H1 (cell line): ENCODE measurements around the gene NHLH1. TPM values are rescaled to one million over a fixed set of nuclear protein-coding genes. Genes with fewer than 3 reads are reported as not detected.

Experiments
- CTCF ChIA-PET: fragments of 300-600 bp; sonication (Branson Sonifier 250); formaldehyde crosslinking; loops from one replicate; lab custom pipeline; 2021; ENCODE audit not compliant: partially characterized antibody; lab: Charles Lee
- POLR2A ChIA-PET: fragments of 300-600 bp; sonication (Branson Sonifier 250); formaldehyde crosslinking; loops from one replicate; lab custom pipeline; 2021; ENCODE audit warnings: inconsistent platforms; ENCODE audit not compliant: partially characterized antibody; lab: Charles Lee
- DNase-seq, 2 experiments: peaks; one replicate each; pipeline versions ENCODE4 v3.0.0 to v3.0.0-alpha.2; 2010 to 2022; ENCODE audit warnings: low spot score in 2 of 2, low read depth in 1 of 2, mixed read lengths in 1 of 2
- FAIRE-seq: peaks from 2 replicates; lab custom pipeline; 2011; peaks lifted over from hg19 to GRCh38; lab: Jason Lieb, UNC
- H2AFZ ChIP-seq: 2 replicates; pipeline ENCODE4 v1.8.1; 2012; ENCODE audit warnings: low read length, inconsistent platforms
- H2AK5ac ChIP-seq: 2 replicates; pipeline ENCODE4 v1.6.1; 2013; ENCODE audit warnings: low read depth, low read length
- H2BK120ac ChIP-seq: replicated peaks from 2 replicates; pipeline ENCODE3; 2013; ENCODE audit warnings: low read depth, low read length, inconsistent platforms
- H2BK12ac ChIP-seq: 2 replicates; pipeline ENCODE4 v1.6.1; 2013; ENCODE audit warnings: low read depth, low read length
- H2BK15ac ChIP-seq: 2 replicates; pipeline ENCODE4 v1.6.1; 2013; ENCODE audit warnings: low read length
- H2BK20ac ChIP-seq: 2 replicates; pipeline ENCODE4 v1.6.1; 2013; ENCODE audit warnings: low read length
- H2BK5ac ChIP-seq: 2 replicates; pipeline ENCODE4 v1.6.1; 2013; ENCODE audit warnings: low read depth, low read length
- H3K14ac ChIP-seq: 2 replicates; pipeline ENCODE4 v1.6.1; 2013; ENCODE audit warnings: inconsistent platforms; ENCODE audit not compliant: insufficient read length
- H3K18ac ChIP-seq: 2 replicates; pipeline ENCODE4 v1.6.1; 2013; ENCODE audit warnings: low read length; ENCODE audit errors: extremely low read depth
- H3K23ac ChIP-seq: 2 replicates; pipeline ENCODE4 v1.6.1; 2013; ENCODE audit warnings: inconsistent platforms; ENCODE audit not compliant: insufficient read length
- H3K23me2 ChIP-seq: 2 replicates; pipeline ENCODE4 v1.6.1; 2013; ENCODE audit warnings: low read depth, low read length
- H3K27ac ChIP-seq: 2 replicates; pipeline ENCODE4 v1.6.1; 2011; ENCODE audit warnings: low read depth, low read length, inconsistent platforms
- H3K27me3 ChIP-seq, 4 experiments: replicated peaks in 1 of 4; 1 replicate in 1 of 4; 2 replicates in 3 of 4; pipeline versions ENCODE4 v1.6.1 to v1.8.1; 2011 to 2013; ENCODE audit warnings: low read length in 3 of 4, mild to moderate bottlenecking in 3 of 4, inconsistent platforms in 2 of 4, mixed read lengths in 2 of 4, moderate library complexity in 1 of 4; ENCODE audit not compliant: control insufficient read depth in 3 of 4, insufficient read depth in 3 of 4; ENCODE audit errors: extremely low read depth in 1 of 4
- H3K36me3 ChIP-seq, 4 experiments: 2 replicates each; pipeline versions ENCODE4 v1.6.1 to v1.8.1; 2011 to 2013; ENCODE audit warnings: mild to moderate bottlenecking in 4 of 4, low read length in 3 of 4, moderate library complexity in 2 of 4, control low read depth in 1 of 4, inconsistent platforms in 1 of 4; ENCODE audit not compliant: insufficient read depth in 4 of 4, control insufficient read depth in 2 of 4
- H3K4ac ChIP-seq: replicated peaks from 2 replicates; pipeline ENCODE3; 2013; ENCODE audit warnings: low read length, low read depth, mixed read lengths, inconsistent platforms; ENCODE audit not compliant: insufficient read length
- H3K4me1 ChIP-seq, 4 experiments: replicated peaks in 1 of 4; 1 replicate in 1 of 4; 2 replicates in 3 of 4; pipeline versions ENCODE4 v1.6.1 to v1.8.1; 2011 to 2013; ENCODE audit warnings: low read length in 3 of 4, inconsistent platforms in 2 of 4, mixed read lengths in 1 of 4; ENCODE audit not compliant: insufficient read depth in 4 of 4, control insufficient read depth in 3 of 4
- H3K4me2 ChIP-seq, 2 experiments: 2 replicates each; pipeline versions ENCODE4 v1.6.1 to v1.8.1; 2011 to 2013; ENCODE audit warnings: low read depth in 2 of 2, low read length in 2 of 2, control low read depth in 1 of 2, inconsistent platforms in 1 of 2, mild to moderate bottlenecking in 1 of 2; ENCODE audit not compliant: insufficient read depth in 1 of 2
- H3K4me3 ChIP-seq, 4 experiments: fragments of 200-600, 300-600 bp in 1 of 4; sonication (generic), shearing (Covaris generic), sonication (Bioruptor Twin) in 1 of 4; 2 replicates each; pipeline versions ENCODE4 v1.5.1 to v1.8.1; 2011 to 2016; ENCODE audit warnings: low read length in 4 of 4, low read depth in 3 of 4, control low read depth in 2 of 4, inconsistent platforms in 2 of 4, mild to moderate bottlenecking in 2 of 4, mixed read lengths in 1 of 4, moderate library complexity in 1 of 4; ENCODE audit not compliant: insufficient read depth in 2 of 4; ENCODE audit errors: extremely low read depth in 1 of 4
- H3K56ac ChIP-seq: replicated peaks from 2 replicates; pipeline ENCODE3; 2013; ENCODE audit warnings: low read depth, mild to moderate bottlenecking, mixed read lengths, low read length, inconsistent platforms; ENCODE audit not compliant: insufficient read length
- H3K79me1 ChIP-seq: 2 replicates; pipeline ENCODE4 v1.6.1; 2013; ENCODE audit warnings: low read depth, low read length, control low read depth
- H3K79me2 ChIP-seq, 2 experiments: 2 replicates each; pipeline versions ENCODE4 v1.6.1 to v1.8.1; 2012 to 2013; ENCODE audit warnings: low read length in 2 of 2, mild to moderate bottlenecking in 2 of 2, inconsistent platforms in 1 of 2; ENCODE audit not compliant: insufficient read depth in 2 of 2, control insufficient read depth in 1 of 2
- H3K9ac ChIP-seq, 4 experiments: replicated peaks in 1 of 4; 1 replicate in 1 of 4; 2 replicates in 3 of 4; pipeline versions ENCODE4 v1.6.1 to v1.8.1; 2011 to 2013; ENCODE audit warnings: low read depth in 3 of 4, low read length in 3 of 4, control low read depth in 2 of 4, mild to moderate bottlenecking in 2 of 4, moderate library complexity in 2 of 4, inconsistent platforms in 1 of 4; ENCODE audit errors: extremely low read depth in 1 of 4
- H3K9me3 ChIP-seq, 2 experiments: 2 replicates each; pipeline versions ENCODE4 v1.6.1 to v1.8.1; 2012 to 2013; ENCODE audit warnings: mild to moderate bottlenecking in 2 of 2, moderate library complexity in 2 of 2, control low read depth in 1 of 2, inconsistent platforms in 1 of 2, low read depth in 1 of 2, low read length in 1 of 2, mixed read lengths in 1 of 2; ENCODE audit not compliant: insufficient read depth in 2 of 2
- H4K20me1 ChIP-seq, 2 experiments: replicated peaks in 1 of 2; 2 replicates each; pipeline versions ENCODE3 to v1.8.1; 2011 to 2013; ENCODE audit warnings: inconsistent platforms in 2 of 2, low read length in 2 of 2, mild to moderate bottlenecking in 1 of 2; ENCODE audit not compliant: insufficient read depth in 2 of 2, control insufficient read depth in 1 of 2
- H4K5ac ChIP-seq: 2 replicates; pipeline ENCODE4 v1.6.1; 2013; ENCODE audit warnings: low read length, low read depth, mixed read lengths, inconsistent platforms; ENCODE audit not compliant: insufficient read length
- H4K8ac ChIP-seq: 2 replicates; pipeline ENCODE4 v1.8.0; 2013; ENCODE audit warnings: mild to moderate bottlenecking, moderate library complexity, low read length, inconsistent platforms; ENCODE audit not compliant: insufficient read depth; ENCODE audit errors: extremely low read depth
- H4K91ac ChIP-seq: replicated peaks from 2 replicates; pipeline ENCODE3; 2013; ENCODE audit warnings: low read length, mixed read lengths, inconsistent platforms; ENCODE audit not compliant: insufficient read length
- BACH1 ChIP-seq: IDR thresholded peaks from 2 replicates; pipeline ENCODE4 v1.6.1; 2012; ENCODE audit warnings: low read length, improper control_type of control experiment
- CBX5 ChIP-seq: fragments of 300-800, 300-1000 bp; sonication (generic); IDR thresholded peaks from 2 replicates; pipeline ENCODE4 v1.7.1; 2016; ENCODE audit warnings: antibody characterized with exemption, low read length, low read depth
- CBX8 ChIP-seq: fragments of 300-800, 300-1000 bp; sonication (generic); IDR thresholded peaks from 2 replicates; pipeline ENCODE4 v1.7.1; 2016; ENCODE audit warnings: low read depth, low read length, borderline replicate concordance
- EZH2 ChIP-seq: fragments of 200-600 bp; sonication (generic); IDR thresholded peaks from 2 replicates; pipeline ENCODE4 v1.7.1; 2012; ENCODE audit warnings: low read depth, mild to moderate bottlenecking, moderate library complexity, low read length, inconsistent platforms; ENCODE audit not compliant: severe bottlenecking
- GTF2F1 ChIP-seq: IDR thresholded peaks from 2 replicates; pipeline ENCODE4 v1.6.1; 2012; ENCODE audit warnings: low read depth, low read length, improper control_type of control experiment, borderline replicate concordance
- JUND ChIP-seq: IDR thresholded peaks from 2 replicates; pipeline ENCODE4 v1.6.1; 2011; ENCODE audit warnings: mild to moderate bottlenecking, improper control_type of control experiment, low read length
- KDM4A ChIP-seq: IDR thresholded peaks from one replicate; pipeline ENCODE4 v1.7.1; 2012; ENCODE audit warnings: low read depth, mild to moderate bottlenecking, moderate library complexity, low read length, inconsistent platforms; ENCODE audit not compliant: severe bottlenecking
- MAX ChIP-seq: IDR thresholded peaks from 2 replicates; pipeline ENCODE4 v1.6.1; 2012; ENCODE audit warnings: inconsistent platforms
- RBBP5 ChIP-seq: IDR thresholded peaks from 2 replicates; pipeline ENCODE4 v1.7.1; 2012; ENCODE audit warnings: low read depth, mild to moderate bottlenecking, inconsistent platforms, low read length, moderate library complexity, borderline replicate concordance
- SAP30 ChIP-seq: fragments of 300-600 bp; sonication (generic); IDR thresholded peaks from 2 replicates; pipeline ENCODE4 v1.7.1; 2012; ENCODE audit warnings: low read length, moderate library complexity, mild to moderate bottlenecking, inconsistent platforms; ENCODE audit not compliant: insufficient read depth, insufficient replicate concordance
- SIRT6 ChIP-seq: IDR thresholded peaks from one replicate; pipeline ENCODE4 v1.7.1; 2012; ENCODE audit warnings: low read length, inconsistent platforms
- WGBS, 2 experiments: shearing (Covaris generic) in 1 of 2; methylation state at CpG; one replicate each; pipeline versions ENCODE4 v1.1.6 to v1.1.7; 2013 to 2015; ENCODE audit warnings: low lambda C conversion rate in 2 of 2, mixed read lengths in 2 of 2, inconsistent platforms in 1 of 2, low coverage in 1 of 2, missing lambda C conversion rate in 1 of 2; ENCODE audit not compliant: insufficient replicate concordance in 2 of 2, insufficient coverage in 1 of 2, insufficient read length in 1 of 2; ENCODE audit errors: extremely low coverage in 1 of 2, missing lambda C conversion rate in 1 of 2; 5-methylcytosine and 5-hydroxymethylcytosine counted together
- polyA plus RNA-seq, 7 experiments: library from polyadenylated mRNA; depleted of rRNA in 3 of 7; stranded (reverse) in 5 of 7; unstranded in 2 of 7; fragments of >200 nt in 5 of 7; fragments of 200-250 nt in 2 of 7; gene quantifications; 1 replicate in 5 of 7; 2 replicates in 1 of 7; 4 replicates in 1 of 7; pipeline versions ENCODE4 v1.2.1 to v1.2.3, GENCODE V29; 2011 to 2013; ENCODE audit warnings: missing spikeins in 2 of 7, mixed read lengths in 2 of 7
- total RNA-seq: library from RNA; stranded (reverse); fragmentation: NEBNext Ultra II Directional; extraction: Animal tissue kit (Norgen Biotek cat#: 25700); gene quantifications from 2 replicates; pipeline ENCODE4 v1.2.1, GENCODE V29; 2021

The NHLH1 gene
- total and polyA plus RNA-seq, 2 of the 8 experiments (the other 6 are each of a cell fraction or from before 2014, with no cell fraction given), result 0.39 to 0.91 TPM

GRCh38 chr1:160375788-160376524, 9.1 kb downstream of the NHLH1 start:
- Histone ChIP-seq H4K5ac (no peak overlapping the region), H3K4ac (no peak overlapping the region), H2BK12ac (peak overlapping the region; percentile 96), H3K79me2 (no peaks in the 10 kb centered on the region), H3K23ac (no peak overlapping the region), H3K27ac (no peak overlapping the region), H3K79me1 (no peaks in the 10 kb centered on the region), H4K20me1 (no peaks in the 10 kb centered on the region), H3K4me2 (peak overlapping the region; percentile 55 to 71), H3K23me2 (0 out of 2 replicates have a peak, but pooled peaks cover 2% of the 10 kb centered on the region), H2AK5ac (no peak overlapping the region), H3K9ac (peak overlapping the region in 2 of 4 experiments; percentile 48 to 51; a peak in 4 of 7 replicates), H2BK15ac (peak overlapping the region; percentile 26; the same call in 1 of the 2 replicates), H3K4me1 (peaks cover 8 to 21% (median 16%) of the 10 kb centered on the region in 4 experiments), H3K27me3 (no peaks in the 10 kb centered on the region), H4K8ac (peak overlapping the region; percentile 75; the same call in 1 of the 2 replicates), H2BK20ac (peak overlapping the region; percentile 56; the same call in 1 of the 2 replicates), H3K36me3 (no peaks in the 10 kb centered on the region), H2AFZ (peak overlapping the region; percentile 80), H2BK5ac (peak overlapping the region; percentile 76; the same call in 1 of the 2 replicates), H3K18ac (peak overlapping the region; percentile 65), H3K4me3 (peak overlapping the region in 2 of 4 experiments; percentile 5 to 30; a peak in 1 of 8 replicates), H3K14ac (no peak overlapping the region), H4K91ac (peak overlapping the region; percentile 35), H3K56ac (no peak overlapping the region), H2BK120ac (peak overlapping the region; percentile 16), H3K9me3 (no peaks in the 10 kb centered on the region)
- FAIRE-seq (peak; percentile 52), DNase-seq (no peak)
- ChIA-PET POLR2A (interaction anchor here (0.6 to 11.6 kb wide), 10 partner anchors 17 to 131 kb away, joined by 3 to 244 read pairs (median 5); partner anchors contain the start of genes COPA, DCAF8, NCSTN and NHLH1), CTCF (interaction anchor here (0.8 to 15.1 kb wide), 34 partner anchors 12 to 299 kb away, joined by 3 to 683 read pairs (median 4); partner anchors contain the start of genes NCSTN and NHLH1)
- 23% methylated on average over 9 of the region's 9 CpGs; no CpG with 5 or more reads in 1 of the 2 experiments for WGBS, 2 experiments
- TF ChIP-seq RBBP5 (no peak), SAP30 (no peak), BACH1 (no peak), CBX5 (no peak), CBX8 (no peak), MAX (peak; percentile 70), SIRT6 (no peak), KDM4A (no peak), JUND (peak; percentile 46; the same call in 1 of the 2 replicates), GTF2F1 (no peak), EZH2 (no peak)
